Gastroesophageal sphincter (tissue), 4 donors: Measurements from ENCODE around the gene CHCHD6. TPM values are rescaled to one million over a fixed set of nuclear protein-coding genes. Genes with fewer than 3 reads are reported as not detected.

Source experiments
- ATAC-seq: fragments of 150-250 bp; one replicate; pipeline ENCODE4 v1.9.1; 2016; ENCODE audit warnings: mild to moderate bottlenecking, moderate library complexity
- H3K27ac ChIP-seq, 4 donors: fragments of 200-600 bp; sonication (generic) in 3 of 4; 1 replicate in 3 of 4; 2 replicates in 1 of 4; pipeline ENCODE4 v1.5.1; 2016 to 2019
- H3K27me3 ChIP-seq: fragments of 200-600 bp; sonication (generic); one replicate; pipeline ENCODE4 v1.5.1; 2019
- H3K36me3 ChIP-seq, 2 donors: fragments of 200-600 bp; sonication (generic); one replicate each; pipeline ENCODE4 v1.5.1; 2019; ENCODE audit warnings: control low read depth in 1 of 2
- H3K4me1 ChIP-seq, 3 donors: fragments of 200-600 bp; sonication (generic); 1 replicate in 2 of 3; 2 replicates in 1 of 3; pipeline ENCODE4 v1.5.1; 2016 to 2019; ENCODE audit warnings: control low read depth in 2 of 3
- H3K4me3 ChIP-seq, 2 donors: fragments of 200-600 bp; sonication (generic); one replicate each; pipeline ENCODE4 v1.5.1; 2019; ENCODE audit warnings: mild to moderate bottlenecking in 1 of 2, moderate library complexity in 1 of 2
- H3K9me3 ChIP-seq, 3 donors: fragments of 200-600 bp; sonication (generic); one replicate each; pipeline ENCODE4 v1.5.1; 2017 to 2019; ENCODE audit warnings: control low read depth in 2 of 3
- EP300 ChIP-seq: sonication (generic); formaldehyde crosslinking; IDR thresholded peaks from one replicate; pipeline ENCODE4 v1.6.1; 2017; ENCODE audit warnings: antibody characterized with exemption, mild to moderate bottlenecking
- POLR2A ChIP-seq, 2 donors: fragments of 450-650 bp; IDR thresholded peaks; one replicate each; pipeline ENCODE4 v1.6.1; 2017; ENCODE audit warnings: antibody characterized with exemption in 2 of 2, mild to moderate bottlenecking in 2 of 2, moderate library complexity in 1 of 2
- POLR2AphosphoS5 ChIP-seq: sonication (generic); formaldehyde crosslinking; IDR thresholded peaks from one replicate; pipeline ENCODE4 v1.6.1; 2017; ENCODE audit warnings: antibody characterized with exemption
- WGBS, 2 donors: methylation state at CpG; one replicate each; pipeline ENCODE4 v1.1.5; 2018; ENCODE audit warnings: low coverage in 1 of 2; 5-methylcytosine and 5-hydroxymethylcytosine counted together
- total RNA-seq, 4 donors: library from RNA; depleted of rRNA; stranded (reverse); fragments of >200 nt; gene quantifications; one replicate each; pipeline ENCODE4 v1.1.0, GENCODE V29; 2016
- TF ChIP-seq, protein P1 (sequence below), 4 experiments: fragments of 200-600 bp in 2 of 4; fragments of 450-650 bp in 2 of 4; sonication (generic) in 1 of 4; IDR thresholded peaks; one replicate each; pipeline ENCODE4 v1.5.1; 2017 to 2019; ENCODE audit warnings: antibody characterized with exemption in 4 of 4, mild to moderate bottlenecking in 2 of 4, moderate library complexity in 2 of 4

CHCHD6 gene
- total RNA-seq, 4 donors from 2014 or later, result 8.5 to 37.2 (median 15.2) TPM

DNA sequence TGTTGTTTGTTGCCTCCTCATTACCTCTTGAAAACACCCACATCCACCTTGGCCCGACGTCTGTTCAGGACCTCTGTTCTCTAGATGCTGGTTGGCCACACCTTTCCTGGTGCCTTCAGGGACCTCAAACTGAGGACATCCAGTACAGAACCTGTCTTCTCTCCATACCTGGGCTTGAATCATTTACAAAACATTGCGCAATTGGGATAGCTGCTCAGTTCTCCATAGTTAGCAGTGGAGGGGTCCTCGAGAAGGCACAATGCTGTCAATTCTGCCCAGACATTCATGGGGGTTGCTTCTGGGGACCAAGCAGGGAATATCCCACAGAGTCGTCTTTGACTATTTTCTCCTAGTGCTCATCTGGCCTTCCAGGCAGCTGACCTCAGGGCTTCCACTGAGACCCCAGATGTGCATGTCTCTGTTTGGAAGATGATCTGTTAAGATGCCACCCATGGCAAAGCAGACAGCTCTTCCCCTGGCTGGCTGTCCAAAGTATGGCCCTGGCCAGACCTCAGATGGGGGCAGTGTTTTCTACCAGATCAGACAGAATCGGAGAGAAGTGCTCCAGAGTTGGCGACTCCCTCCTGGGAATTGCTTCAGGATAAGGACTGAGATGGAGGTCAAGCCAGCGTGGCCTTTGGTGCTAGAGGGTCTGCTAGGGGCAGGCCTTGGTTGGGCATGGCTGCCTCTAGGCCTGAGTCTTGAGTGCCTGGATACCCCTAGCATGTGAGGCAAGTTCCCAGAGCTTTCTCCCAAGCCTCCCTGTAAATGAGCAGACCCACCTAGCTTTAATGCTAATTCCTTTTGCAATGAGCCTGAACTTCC lies 46.1 kb downstream of the CHCHD6 start:
- Histone ChIP-seq H3K27me3 (no peaks in the 10 kb centered on the region), H3K4me1 (peaks cover 0 to 20% (median 5%) of the 10 kb centered on the region in 3 donors), H3K36me3 (no peaks in the 10 kb centered on the region), H3K27ac (no peak overlapping the region), H3K9me3 (no peaks in the 10 kb centered on the region), H3K4me3 (no peak overlapping the region)
- 86 to 89% methylated on average over 3 of the region's 8 CpGs for WGBS, 2 donors
- no peak for ATAC-seq
- no peak for TF ChIP-seq EP300
- TF ChIP-seq POLR2AphosphoS5, result no peak
- TF ChIP-seq, protein P1, sequence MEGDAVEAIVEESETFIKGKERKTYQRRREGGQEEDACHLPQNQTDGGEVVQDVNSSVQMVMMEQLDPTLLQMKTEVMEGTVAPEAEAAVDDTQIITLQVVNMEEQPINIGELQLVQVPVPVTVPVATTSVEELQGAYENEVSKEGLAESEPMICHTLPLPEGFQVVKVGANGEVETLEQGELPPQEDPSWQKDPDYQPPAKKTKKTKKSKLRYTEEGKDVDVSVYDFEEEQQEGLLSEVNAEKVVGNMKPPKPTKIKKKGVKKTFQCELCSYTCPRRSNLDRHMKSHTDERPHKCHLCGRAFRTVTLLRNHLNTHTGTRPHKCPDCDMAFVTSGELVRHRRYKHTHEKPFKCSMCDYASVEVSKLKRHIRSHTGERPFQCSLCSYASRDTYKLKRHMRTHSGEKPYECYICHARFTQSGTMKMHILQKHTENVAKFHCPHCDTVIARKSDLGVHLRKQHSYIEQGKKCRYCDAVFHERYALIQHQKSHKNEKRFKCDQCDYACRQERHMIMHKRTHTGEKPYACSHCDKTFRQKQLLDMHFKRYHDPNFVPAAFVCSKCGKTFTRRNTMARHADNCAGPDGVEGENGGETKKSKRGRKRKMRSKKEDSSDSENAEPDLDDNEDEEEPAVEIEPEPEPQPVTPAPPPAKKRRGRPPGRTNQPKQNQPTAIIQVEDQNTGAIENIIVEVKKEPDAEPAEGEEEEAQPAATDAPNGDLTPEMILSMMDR (IDR thresholded peaks at IDR 0.05), result no peak
- no peak for TF ChIP-seq POLR2A (IDR thresholded peaks at IDR 0.05)

GRCh38 chr3:126750756-126751121 lies 46.7 kb downstream of the CHCHD6 start:
- H3K4me1 ChIP-seq, result peaks cover 0 to 20% (median 5%) of the 10 kb centered on the region in 3 donors
- no peak overlapping the region for H3K4me3 ChIP-seq
- H3K36me3 ChIP-seq, result no peaks in the 10 kb centered on the region
- H3K27ac ChIP-seq, result no peak overlapping the region
- TF ChIP-seq POLR2A (IDR thresholded peaks at IDR 0.05), result no peak
- TF ChIP-seq POLR2AphosphoS5, result no peak
- no peak for TF ChIP-seq EP300
- TF ChIP-seq, protein P1 (IDR thresholded peaks at IDR 0.05), result no peak
- H3K27me3 ChIP-seq, result no peaks in the 10 kb centered on the region
- WGBS, 2 donors, result 40 to 57% methylated on average over 2 to 4 of the region's 4 CpGs
- no peaks in the 10 kb centered on the region for H3K9me3 ChIP-seq
- ATAC-seq, result no peak

DNA sequence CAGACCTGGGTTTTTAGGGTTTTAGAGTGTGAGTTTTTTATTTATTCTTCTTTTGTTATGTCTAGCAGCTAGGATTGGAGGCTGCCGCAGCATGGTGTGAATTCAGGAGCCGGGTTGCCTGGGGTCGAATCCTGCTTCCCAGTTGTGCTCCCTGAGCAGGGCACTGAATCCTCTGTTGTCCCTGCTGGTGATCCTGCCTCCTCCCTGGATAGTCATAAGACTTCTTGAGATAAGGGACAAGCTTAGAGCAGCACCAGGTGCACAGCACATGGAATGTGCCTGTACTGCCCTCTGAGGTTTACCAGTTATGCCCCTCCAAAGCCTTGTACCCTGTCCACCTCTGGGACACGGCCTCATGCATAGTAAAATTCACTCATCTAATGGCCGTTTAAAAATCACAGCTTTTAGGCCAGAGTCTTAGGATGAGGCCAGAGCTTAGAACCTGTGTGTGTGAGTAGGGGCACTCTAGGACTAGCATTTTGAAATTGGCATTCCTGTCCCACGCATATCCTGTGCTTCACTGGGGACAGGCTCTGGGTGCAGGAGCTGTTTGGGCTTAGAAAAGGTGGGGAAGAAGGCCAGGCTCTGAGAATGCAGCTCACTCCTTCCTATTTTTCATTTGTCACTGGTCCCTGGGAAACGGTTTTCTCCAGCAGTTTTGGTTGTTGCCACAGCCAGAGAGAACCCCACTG lies 47.7 kb downstream of the CHCHD6 start:
- no peak for ATAC-seq
- WGBS, 2 donors, result 17 to 89% methylated on average over 1 to 3 of the region's 7 CpGs
- no peaks in the 10 kb centered on the region for H3K9me3 ChIP-seq
- TF ChIP-seq POLR2A (IDR thresholded peaks at IDR 0.05) (no peak), EP300 (no peak), POLR2AphosphoS5 (no peak)
- TF ChIP-seq, protein P1 (IDR thresholded peaks at IDR 0.05), result no peak
- H3K27me3 ChIP-seq, result no peaks in the 10 kb centered on the region
- no peak overlapping the region for H3K4me3 ChIP-seq
- H3K4me1 ChIP-seq, result peaks cover 0 to 20% (median 5%) of the 10 kb centered on the region in 3 donors
- H3K36me3 ChIP-seq, result no peaks in the 10 kb centered on the region
- no peak overlapping the region for H3K27ac ChIP-seq

DNA sequence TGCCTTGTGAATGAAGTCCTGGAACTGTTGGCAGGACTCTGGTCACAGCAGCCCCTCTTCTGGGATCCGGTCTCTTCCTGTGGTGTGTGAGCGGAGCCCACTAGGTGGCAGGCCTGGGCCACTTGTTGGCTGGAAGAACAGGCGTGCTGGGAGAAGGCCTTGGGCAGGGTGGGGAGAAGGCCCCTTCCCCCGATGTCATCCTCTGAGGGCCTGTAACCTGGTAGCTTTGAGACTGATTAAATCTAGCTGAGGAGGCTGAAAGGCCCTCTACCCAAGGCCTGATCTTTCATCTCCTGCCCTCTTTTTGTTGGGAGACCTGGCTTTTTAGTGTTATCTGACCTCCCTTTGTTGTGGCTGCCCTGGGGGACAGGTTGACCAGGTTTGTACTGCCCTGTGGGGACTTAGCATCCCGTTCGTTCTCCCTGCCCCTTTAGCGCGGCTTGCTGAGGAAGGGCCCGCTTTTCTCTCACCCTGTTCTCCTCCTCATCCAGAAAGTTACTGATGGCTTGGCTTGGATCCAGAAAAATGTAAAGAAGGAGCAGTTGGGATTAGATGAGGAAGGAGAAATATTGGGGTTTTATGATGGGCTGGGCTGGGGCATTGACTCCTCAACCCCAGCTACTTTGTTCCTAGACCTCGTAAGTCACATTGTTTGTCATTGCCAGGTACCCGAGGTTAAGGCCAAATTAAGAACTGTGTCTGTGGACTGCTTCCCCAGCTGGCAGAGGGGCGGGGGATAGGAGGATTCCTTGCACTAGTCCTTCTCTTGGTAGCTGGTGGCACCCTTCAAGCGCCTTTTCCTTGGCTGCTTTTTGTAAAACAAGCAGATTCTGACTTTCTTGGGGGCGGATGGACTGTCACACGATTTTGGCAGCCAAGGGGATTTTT lies 48.5 kb downstream of the CHCHD6 start:
- ATAC-seq, result peak; percentile 81
- TF ChIP-seq, protein P1 (IDR thresholded peaks at IDR 0.05), result peak in 3 of 4 experiments; percentile 82 to 87 (median 83)
- no peak for TF ChIP-seq EP300
- Histone ChIP-seq H3K36me3 (no peaks in the 10 kb centered on the region), H3K27me3 (no peaks in the 10 kb centered on the region), H3K9me3 (no peaks in the 10 kb centered on the region), H3K27ac (no peak overlapping the region), H3K4me3 (no peak overlapping the region), H3K4me1 (peaks cover 0 to 20% (median 5%) of the 10 kb centered on the region in 3 donors)
- WGBS, 2 donors, result 56 to 83% methylated on average over 5 to 8 of the region's 15 CpGs
